B cell (primary cell): ENCODE data around the gene ECI1.

ENCODE experiments used
- EZH2 ChIP-seq: IDR thresholded peaks from 2 replicates; pipeline ENCODE4 v1.6.1; 2012; ENCODE audit warnings: borderline replicate concordance, low read depth, mild to moderate bottlenecking, moderate library complexity, low read length; ENCODE audit not compliant: insufficient read depth, poor library complexity, severe bottlenecking
- TF ChIP-seq, protein P1 (sequence below): fragments of 200-600 bp; IDR thresholded peaks from one replicate; pipeline ENCODE4 v1.8.0; 2022; ENCODE audit warnings: antibody characterized with exemption, mild to moderate bottlenecking

DNA sequence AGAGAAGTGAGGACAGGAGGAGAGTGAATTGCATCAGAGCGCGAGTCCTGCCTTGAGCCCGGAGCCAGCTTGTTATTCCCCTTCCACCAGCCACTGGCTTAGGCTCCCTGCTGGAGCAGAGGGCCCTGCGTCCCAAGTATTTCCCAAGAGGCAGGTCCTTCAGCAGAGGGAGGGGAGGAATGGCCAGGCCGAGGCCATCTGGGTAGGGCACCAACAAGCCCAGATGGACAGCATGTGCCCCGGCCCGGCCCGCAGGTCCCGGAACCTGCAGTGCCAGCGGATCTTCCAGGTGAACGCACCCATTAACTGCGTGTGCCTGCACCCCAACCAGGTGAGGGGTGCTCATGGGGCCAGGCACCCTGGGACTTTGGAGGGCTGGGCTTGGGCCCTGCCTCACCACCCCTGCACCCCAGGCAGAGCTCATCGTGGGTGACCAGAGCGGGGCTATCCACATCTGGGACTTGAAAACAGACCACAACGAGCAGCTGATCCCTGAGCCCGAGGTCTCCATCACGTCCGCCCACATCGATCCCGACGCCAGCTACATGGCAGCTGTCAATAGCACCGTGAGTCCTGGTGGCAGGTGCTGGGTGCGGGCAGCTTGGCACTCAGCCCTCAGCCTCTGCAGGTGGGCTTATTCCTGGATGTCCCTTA, 44.5 kb downstream of the ECI1 start:
- TF ChIP-seq, protein P1, sequence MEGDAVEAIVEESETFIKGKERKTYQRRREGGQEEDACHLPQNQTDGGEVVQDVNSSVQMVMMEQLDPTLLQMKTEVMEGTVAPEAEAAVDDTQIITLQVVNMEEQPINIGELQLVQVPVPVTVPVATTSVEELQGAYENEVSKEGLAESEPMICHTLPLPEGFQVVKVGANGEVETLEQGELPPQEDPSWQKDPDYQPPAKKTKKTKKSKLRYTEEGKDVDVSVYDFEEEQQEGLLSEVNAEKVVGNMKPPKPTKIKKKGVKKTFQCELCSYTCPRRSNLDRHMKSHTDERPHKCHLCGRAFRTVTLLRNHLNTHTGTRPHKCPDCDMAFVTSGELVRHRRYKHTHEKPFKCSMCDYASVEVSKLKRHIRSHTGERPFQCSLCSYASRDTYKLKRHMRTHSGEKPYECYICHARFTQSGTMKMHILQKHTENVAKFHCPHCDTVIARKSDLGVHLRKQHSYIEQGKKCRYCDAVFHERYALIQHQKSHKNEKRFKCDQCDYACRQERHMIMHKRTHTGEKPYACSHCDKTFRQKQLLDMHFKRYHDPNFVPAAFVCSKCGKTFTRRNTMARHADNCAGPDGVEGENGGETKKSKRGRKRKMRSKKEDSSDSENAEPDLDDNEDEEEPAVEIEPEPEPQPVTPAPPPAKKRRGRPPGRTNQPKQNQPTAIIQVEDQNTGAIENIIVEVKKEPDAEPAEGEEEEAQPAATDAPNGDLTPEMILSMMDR: no peak
- no peak for TF ChIP-seq EZH2
